Astrocyte of the cerebellum (primary cell): ENCODE data around the gene C12orf57.

Experiments used
- DNase-seq: peaks from one replicate; pipeline ENCODE4 v3.0.0-alpha.2; 2011; ENCODE audit warnings: low read depth
- H3K4me3 ChIP-seq: 2 replicates; pipeline ENCODE4 v1.5.1; 2011; ENCODE audit warnings: mild to moderate bottlenecking, low read depth, low read length, moderate library complexity
- CTCF ChIP-seq: IDR thresholded peaks from 2 replicates; pipeline ENCODE4 v1.5.1; 2012; ENCODE audit warnings: low read length, low read depth, moderate library complexity, mild to moderate bottlenecking; ENCODE audit errors: missing control alignments
- in situ Hi-C: cut with HindIII; loops from 2 replicates; pipeline ENCODE4 v1.10.0; 2017; ENCODE audit warnings: low sequenced_read_pairs

Gene C12orf57

GRCh38 chr12:6980075-6980474 lies 36.3 kb downstream of the C12orf57 start:
- no peak for DNase-seq
- in situ Hi-C loops, result no loop called here
- no peak overlapping the region for H3K4me3 ChIP-seq
- no peak for TF ChIP-seq CTCF

GRCh38 chr12:6980740-6981139 lies 36.9 kb downstream of the C12orf57 start:
- in situ Hi-C loops, result no loop called here

DNA sequence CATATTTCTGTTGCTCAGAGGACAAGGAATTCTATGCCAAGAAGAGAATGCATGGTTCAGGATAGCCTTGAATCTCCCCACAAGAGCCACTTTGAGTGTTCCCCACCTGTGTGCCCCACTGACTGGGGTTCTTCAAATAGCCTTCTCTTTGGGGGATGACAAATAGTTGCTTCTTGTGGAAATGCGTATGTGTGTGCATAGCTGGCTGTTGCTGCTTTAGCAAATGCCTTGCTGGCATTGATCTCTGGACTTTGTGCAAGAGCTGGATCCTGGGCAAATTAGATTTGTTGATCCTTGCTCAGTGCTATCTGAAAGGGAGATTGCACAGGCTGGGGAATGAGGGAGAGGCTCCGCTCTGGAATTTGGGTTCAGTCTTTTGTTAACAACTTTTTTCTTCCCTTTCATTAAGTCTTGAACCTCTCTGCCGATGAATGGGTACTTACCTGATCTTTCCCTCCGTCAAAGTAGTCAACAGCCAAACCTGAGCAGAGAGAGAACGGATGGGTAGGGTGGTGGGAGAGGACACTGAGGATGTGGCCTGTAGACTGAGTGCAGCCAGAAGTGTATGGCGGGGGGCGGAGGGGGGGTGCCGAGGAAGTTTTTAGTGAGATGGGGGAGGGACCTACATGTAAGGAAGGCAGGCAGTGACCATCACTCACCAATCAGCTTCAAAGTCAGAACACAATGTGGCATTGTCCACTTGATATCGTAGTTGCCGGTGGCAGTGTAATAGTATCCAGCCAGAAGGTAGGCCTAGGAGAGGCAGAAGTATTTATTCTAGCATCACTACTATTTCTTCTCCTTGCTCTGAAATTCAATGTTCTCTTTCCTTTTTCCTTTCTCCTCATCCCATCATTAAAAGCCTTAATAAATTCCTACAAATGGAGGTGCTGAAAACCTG lies 37.6 kb downstream of the C12orf57 start:
- TF ChIP-seq CTCF, result no peak
- in situ Hi-C loops, result no loop called here
- H3K4me3 ChIP-seq, result no peak overlapping the region
- no peak for DNase-seq

More at GRCh38 chr12:6980740-6981139, 36.9 kb downstream of the C12orf57 start:
- TF ChIP-seq CTCF, result no peak
- no peak overlapping the region for H3K4me3 ChIP-seq
- DNase-seq, result no peak

DNA sequence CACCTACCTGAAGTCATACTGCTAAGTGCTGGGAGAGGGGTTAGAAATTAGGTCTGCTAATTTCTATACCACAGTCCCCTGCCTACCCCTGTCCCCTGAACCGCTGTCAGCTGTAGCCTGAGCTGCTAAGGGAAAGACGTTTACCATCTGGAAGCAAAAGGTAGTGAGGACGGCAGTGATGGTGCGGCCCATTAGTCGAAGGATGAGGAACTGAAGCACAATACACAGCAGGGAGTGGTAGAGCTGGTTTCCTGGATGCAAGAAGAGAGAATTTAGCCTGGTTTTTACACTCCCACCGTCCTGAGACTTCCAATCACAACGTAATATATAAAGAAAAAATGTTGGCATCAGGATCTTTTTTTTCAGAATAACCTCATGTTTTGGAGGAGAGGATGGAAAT lies 38.7 kb downstream of the C12orf57 start:
- no peak for TF ChIP-seq CTCF
- no peak overlapping the region for H3K4me3 ChIP-seq
- DNase-seq, result no peak
- in situ Hi-C loops, result no loop called here

DNA sequence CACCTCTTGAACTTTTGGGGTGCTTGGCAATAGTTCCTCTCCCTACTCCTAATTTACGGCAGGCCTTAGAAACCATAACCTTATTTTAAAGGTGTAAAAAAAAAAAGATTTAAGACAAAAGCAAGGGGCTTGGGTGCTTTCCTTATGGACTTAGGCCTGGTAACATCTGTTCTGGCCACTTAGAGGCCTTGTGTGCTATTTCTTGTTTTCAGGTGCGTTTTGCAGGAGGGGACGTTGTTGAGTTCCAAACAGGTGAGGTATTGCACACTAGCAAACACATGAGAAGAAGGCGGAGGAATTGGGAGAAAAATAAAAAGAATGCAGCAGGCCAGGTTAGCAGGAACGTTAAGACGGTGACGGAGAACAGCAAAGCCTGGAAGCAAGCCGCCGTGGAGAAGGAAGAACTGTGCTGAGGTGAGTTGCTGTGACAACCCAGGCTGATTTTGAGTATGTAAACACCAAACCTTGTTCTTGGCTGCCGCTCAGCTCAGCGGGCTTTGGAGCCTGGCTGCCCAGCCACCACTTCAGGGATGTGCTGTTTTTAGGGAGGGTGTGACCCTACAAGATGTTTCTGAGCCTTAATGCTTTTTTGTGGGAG lies 44.2 kb downstream of the C12orf57 start:
- TF ChIP-seq CTCF, result no peak
- H3K4me3 ChIP-seq, result no peak overlapping the region
- DNase-seq, result no peak
- in situ Hi-C loops, result no loop called here
